NCI-H1694 treated with DMSO at 0.1 percent for 48 hours (cell line): ENCODE measurements around the gene MGAT5.
"Not testable (repeated sequence)": the region's sequence is repeated elsewhere in the genome, so short reads cannot be mapped to it uniquely, and the experiment has no call there.

Source experiments
- DNase-seq: peaks from one replicate; lab custom pipeline; 2025; lab: John Stamatoyannopoulos, UW

The MGAT5 gene

DNA sequence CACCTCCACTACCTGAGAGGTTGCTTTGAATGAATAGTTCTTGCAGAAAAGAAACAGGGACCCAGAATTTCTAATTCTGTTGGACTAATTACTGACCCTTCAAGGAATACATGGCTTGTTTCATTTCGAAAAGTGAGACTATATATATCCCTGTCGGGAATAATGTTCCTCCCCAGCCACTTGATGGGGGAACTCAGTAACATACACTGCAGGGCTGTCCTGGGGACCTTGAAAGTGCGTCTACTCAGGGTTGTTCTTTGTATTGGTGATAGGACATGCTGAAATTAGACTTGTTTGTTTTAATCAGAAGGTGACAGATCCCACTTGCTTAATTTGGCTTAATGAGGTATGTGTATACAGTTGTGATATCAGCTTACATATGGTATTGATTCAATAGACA is 25.5 kb downstream of the MGAT5 start:
- no peak for DNase-seq

DNA sequence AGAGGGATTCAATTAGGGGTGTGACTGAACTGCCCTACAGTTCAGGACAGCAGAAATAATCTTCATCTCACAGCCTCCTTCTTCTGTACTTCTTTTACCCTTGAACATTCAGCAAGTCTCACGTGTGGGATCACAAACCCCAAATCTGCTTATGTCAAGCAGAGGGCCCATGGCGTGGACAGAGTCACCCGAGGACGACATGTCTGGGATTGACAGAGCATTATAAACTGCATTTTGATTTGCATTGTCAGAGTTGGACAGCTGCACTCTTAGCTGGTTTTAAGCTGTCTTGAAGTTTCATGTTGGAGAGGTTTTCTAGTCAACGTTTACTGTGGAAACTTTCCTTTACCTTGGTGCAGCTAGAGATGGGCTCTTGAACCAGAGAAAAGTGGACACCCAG is 26.4 kb downstream of the MGAT5 start:
- no peak for DNase-seq

DNA sequence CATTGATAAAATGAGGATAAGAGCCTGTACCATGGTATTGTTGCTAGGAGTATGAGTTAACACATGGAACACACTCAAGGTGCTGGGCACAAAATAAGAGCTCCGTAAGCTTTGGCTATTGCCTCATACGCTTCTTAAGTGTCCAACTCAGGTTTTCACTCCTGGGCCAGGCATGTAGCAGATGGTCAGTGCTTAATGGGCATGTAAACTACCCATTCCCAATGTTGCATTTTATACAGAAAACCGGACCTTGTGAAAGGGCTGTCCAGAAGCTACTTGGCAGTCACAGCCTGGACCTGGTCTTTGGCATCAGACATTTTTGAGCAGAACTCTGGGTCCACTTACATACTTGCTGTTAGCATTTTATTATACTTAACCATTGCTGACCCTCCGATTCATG is 26.9 kb downstream of the MGAT5 start:
- DNase-seq, result no peak

DNA sequence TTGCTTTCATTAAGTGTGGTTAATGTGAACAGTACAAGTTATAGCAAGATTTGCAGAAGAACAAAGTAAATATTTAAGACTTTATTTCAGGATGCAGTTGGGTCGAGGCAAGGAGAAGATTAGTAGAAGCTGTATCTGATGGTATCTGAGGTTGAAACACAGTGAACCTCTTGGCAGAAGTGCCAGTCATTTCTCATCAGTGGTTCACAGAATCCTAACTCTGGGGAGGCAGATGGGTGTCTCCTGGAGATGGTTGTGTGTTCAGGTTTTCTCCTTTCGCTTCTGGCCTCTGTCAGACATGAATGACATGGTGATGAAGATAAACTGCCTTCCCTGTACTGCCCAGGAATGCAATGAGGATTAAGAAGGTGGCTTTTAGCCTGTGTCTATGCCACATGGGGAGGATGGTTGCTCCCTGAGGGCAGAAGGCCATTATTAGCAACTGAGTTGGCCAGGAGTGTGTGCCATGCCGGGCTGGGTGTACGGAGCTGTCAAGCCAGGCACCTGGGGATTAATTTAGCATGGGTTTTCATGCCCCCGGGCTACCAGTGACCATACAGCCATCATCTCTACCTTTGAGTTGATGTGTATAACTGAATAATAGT is 28.0 kb downstream of the MGAT5 start:
- DNase-seq, result no peak

DNA sequence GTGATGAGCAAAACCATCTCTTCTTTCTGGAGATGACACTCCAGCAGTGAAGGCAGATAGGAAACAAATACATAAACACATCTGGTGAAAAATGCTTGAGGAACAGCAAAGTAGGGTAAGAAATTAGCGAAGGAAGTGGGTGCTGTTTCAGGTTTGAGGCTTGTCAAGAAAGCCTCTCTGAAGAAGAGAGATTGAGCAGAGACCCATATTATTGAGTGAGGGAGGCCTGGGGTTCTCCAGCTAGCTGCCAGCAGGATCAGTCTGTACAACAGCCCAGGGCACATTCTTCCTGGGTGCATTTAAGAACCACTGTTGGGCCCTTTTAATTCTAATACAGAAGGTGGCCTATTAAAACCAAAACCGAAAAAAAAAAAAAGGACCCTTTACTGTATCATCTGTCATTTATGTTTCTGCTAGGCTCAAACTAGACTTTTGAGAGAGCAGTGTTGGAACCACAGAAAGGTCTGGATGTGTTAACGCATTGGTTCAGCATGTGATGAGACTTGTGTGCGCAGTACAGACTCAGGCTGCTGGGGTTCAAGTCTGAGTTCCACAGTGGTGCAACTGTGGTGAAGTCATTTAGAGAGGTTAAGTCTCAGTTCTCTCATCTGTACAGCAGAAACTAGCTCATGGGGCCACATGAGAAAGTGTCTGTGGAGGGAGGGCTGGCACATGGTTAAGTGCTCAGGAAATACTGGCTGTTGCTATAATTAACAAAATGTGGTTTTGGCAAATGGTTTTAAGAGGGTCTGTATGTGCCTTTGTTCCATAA is 28.9 kb downstream of the MGAT5 start:
- DNase-seq, result no peak

DNA sequence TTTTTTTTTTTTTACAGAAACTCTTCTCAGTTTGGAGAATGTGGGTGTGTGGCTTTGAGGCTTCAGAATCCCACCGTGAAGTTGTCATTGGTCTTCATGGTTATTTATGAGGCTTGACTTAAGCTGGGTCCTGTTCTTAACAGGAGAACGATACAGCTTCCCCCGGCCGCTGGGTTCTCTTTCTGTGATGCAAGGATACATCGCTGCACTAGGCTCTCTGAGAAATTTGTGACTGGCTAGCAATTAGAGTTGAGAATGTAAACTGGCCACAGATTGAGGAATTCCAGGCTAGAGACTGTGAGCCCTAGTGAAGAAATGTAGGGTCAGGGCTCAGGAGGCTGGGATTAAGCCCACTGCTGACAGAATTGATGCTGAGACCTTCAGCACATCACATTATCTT is 29.8 kb downstream of the MGAT5 start:
- DNase-seq, result no peak

- DNase-seq, result no peak
Observed at GRCh38 chr2:134284119-134284670, 30.3 kb downstream of the MGAT5 start.

GRCh38 chr2:134287323-134287722 is 33.5 kb downstream of the MGAT5 start:
- DNase-seq, result no peak

GRCh38 chr2:134288814-134289213 is 34.9 kb downstream of the MGAT5 start:
- no peak for DNase-seq

- DNase-seq, result no peak
Observed at GRCh38 chr2:134289225-134289624, 35.4 kb downstream of the MGAT5 start.

DNA sequence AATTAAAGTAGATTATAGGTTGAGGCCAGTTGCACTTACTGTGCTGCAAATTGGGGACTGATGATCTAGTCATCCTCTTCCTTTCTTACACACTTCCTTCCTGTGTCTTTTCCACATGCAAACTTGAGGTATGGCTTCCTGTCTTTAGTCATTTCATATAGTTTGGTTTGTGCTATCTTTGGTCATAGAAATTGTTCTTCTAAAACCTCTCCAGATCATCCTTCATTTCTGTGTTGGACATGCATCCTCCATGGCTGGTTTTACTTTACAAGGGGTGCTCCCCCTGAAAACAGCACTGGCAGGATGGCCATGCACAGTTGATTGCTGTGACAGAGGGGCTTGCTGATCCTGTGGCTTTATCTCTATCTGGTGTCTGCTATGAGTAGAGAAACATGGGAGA is 36.5 kb downstream of the MGAT5 start:
- DNase-seq, result no peak

GRCh38 chr2:134292514-134292913 is 38.6 kb downstream of the MGAT5 start:
- DNase-seq, result no peak

DNA sequence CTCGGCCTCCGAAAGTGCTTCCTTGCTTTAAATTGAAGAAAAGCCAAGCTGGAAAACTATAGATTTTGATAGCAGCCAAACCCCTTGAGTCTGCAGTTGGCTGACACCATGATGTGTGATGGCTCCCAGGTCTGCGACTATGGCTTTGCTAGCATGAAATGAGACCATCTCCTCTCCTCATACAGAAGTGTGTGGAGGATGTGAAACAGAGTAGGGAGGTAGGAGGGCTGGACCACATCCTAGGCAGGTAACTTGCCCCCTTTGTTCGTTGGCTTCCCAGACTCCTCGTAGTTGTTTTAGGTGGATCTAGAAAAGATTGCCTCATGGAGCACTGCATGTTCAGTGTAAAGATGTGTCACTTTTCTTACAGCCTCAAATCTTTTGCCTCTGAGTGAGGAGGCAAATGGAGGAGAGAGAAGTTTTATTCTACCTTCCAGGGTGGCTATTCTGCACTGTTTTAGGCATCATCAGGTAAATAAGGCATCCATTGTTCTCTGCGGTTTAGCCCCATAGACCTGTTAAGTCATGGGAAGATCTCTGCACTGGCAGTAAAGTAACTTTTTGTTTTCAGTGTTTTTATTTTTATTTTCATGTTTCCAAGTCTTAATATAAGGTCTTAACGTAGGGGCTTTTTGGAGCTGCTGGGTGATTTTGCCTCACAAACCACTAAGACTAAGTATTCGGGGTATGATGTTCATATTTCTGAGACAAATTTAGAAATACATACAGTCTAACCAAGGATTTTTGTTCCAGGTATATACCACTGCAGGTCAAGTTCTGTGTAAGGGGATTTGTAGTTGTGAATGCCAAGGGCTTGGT is 40.1 kb downstream of the MGAT5 start:
- no peak for DNase-seq

DNA sequence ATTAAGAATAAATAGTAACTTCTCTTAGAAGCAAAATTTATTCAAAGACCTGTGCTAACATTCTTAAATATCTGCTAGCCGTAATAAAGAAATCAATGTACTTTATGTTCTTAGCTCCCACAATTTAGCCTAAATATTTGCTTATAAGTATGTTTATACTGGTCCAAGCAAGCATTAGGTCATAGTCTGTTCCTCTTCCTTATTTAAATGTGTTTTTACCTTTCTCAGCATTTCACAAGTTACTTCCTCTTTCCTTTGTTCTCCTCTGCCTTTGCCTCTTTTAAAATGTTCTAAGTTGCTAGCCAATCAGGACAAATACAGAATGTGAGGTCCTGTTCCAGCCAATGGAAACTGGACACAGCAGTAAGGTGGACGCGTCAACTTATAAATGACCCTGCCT is 40.7 kb downstream of the MGAT5 start:
- DNase-seq, result not testable (repeated sequence)

GRCh38 chr2:134295441-134295840 is 41.6 kb downstream of the MGAT5 start:
- no peak for DNase-seq

GRCh38 chr2:134296301-134296700 is 42.4 kb downstream of the MGAT5 start:
- DNase-seq, result no peak

GRCh38 chr2:134299334-134299733 is 45.5 kb downstream of the MGAT5 start:
- no peak for DNase-seq

DNA sequence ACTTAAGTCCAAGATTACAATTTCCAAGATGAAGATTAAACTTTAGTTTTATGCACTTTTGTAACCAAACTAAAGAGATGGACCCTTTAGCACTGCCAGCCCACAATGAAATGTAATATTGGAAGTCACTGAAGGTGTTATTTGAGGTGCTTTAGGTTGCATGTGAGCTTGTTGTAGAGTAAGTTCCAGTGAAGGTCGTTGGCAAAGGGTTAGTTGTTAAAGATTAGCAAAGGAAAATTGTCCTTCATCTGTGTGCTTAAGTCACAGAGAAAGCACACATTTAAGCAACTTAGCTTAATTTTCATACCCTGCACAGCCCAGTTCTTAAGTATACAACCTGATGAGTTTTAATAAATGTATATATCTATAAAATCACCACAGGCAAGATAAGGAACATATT is 46.7 kb downstream of the MGAT5 start:
- no peak for DNase-seq

GRCh38 chr2:134301099-134301927 is 47.4 kb downstream of the MGAT5 start:
- no peak for DNase-seq

GRCh38 chr2:134301928-134302260 is 48.0 kb downstream of the MGAT5 start:
- no peak for DNase-seq

- no peak for DNase-seq
Observed at GRCh38 chr2:134304394-134305108, 50.7 kb downstream of the MGAT5 start.
